CD4-positive, alpha-beta T cell (primary cell): ENCODE data around the gene KCNQ1. TPM values are rescaled to one million over a fixed set of nuclear protein-coding genes. Genes with fewer than 3 reads are reported as not detected.
A peak's percentile ranks its signal among the peaks of the same experiment; 100 is the strongest.

Experiments used
- ATAC-seq: fragments of 200-7000 bp; cut with Tn5 transposase; one replicate; pipeline ENCODE4 v1.10.0; 2022; ENCODE audit warnings: mild to moderate bottlenecking; ENCODE audit not compliant: poor library complexity
- CTCF ChIA-PET: fragments of 350-600 bp; sonication (Branson Sonifier 250); formaldehyde crosslinking; loops from one replicate; lab custom pipeline; 2021; ENCODE audit warnings: antibody characterized with exemption, inconsistent platforms; lab: Charles Lee
- POLR2A ChIA-PET: fragments of 350-600 bp; sonication (Branson Sonifier 250); formaldehyde crosslinking; loops from one replicate; lab custom pipeline; 2021; ENCODE audit warnings: antibody characterized with exemption, inconsistent platforms; lab: Charles Lee
- DNase-seq, 14 experiments: peaks; one replicate each; pipeline ENCODE4 v3.0.0-alpha.2; 2013 to 2020; ENCODE audit warnings: mixed read lengths in 2 of 14
- H3K27ac ChIP-seq, 2 donors: one replicate each; pipeline versions ENCODE4 v1.5.1 to v1.7.0; 2013; ENCODE audit warnings: low read length in 2 of 2, low read depth in 1 of 2, mild to moderate bottlenecking in 1 of 2
- H3K27me3 ChIP-seq, 2 experiments: 1 replicate in 1 of 2; 2 replicates in 1 of 2; pipeline versions ENCODE4 v1.6.1 to v1.7.0; 2013; ENCODE audit warnings: low read length in 2 of 2, control low read depth in 1 of 2, mild to moderate bottlenecking in 1 of 2, moderate library complexity in 1 of 2; ENCODE audit not compliant: insufficient read depth in 2 of 2, control insufficient read depth in 1 of 2
- H3K36me3 ChIP-seq: one replicate; pipeline ENCODE4 v1.6.1; 2013; ENCODE audit warnings: low read length, control low read depth; ENCODE audit not compliant: insufficient read depth
- H3K4me1 ChIP-seq: one replicate; pipeline ENCODE4 v1.6.1; 2013; ENCODE audit warnings: low read length, control low read depth; ENCODE audit not compliant: insufficient read depth
- H3K4me3 ChIP-seq: one replicate; pipeline ENCODE4 v1.5.1; 2013; ENCODE audit warnings: mild to moderate bottlenecking, low read length, moderate library complexity
- H3K9me3 ChIP-seq, 2 experiments: 1 replicate in 1 of 2; 2 replicates in 1 of 2; pipeline versions ENCODE4 v1.6.1 to v1.7.0; 2013; ENCODE audit warnings: low read length in 2 of 2, mild to moderate bottlenecking in 2 of 2, control low read depth in 1 of 2, moderate library complexity in 1 of 2; ENCODE audit not compliant: control insufficient read depth in 1 of 2, insufficient read depth in 1 of 2
- H3K27ac Mint-ChIP-seq: one replicate; pipeline ENCODE4 v1.8.0; 2020; ENCODE audit warnings: mixed read lengths
- H3K27me3 Mint-ChIP-seq: one replicate; pipeline ENCODE4 v1.8.0; 2021; ENCODE audit warnings: mixed read lengths
- H3K36me3 Mint-ChIP-seq: one replicate; pipeline ENCODE4 v1.8.0; 2021; ENCODE audit warnings: low read depth, mixed read lengths
- H3K4me1 Mint-ChIP-seq: one replicate; pipeline ENCODE4 v1.8.0; 2021; ENCODE audit warnings: low read depth, mixed read lengths
- H3K4me3 Mint-ChIP-seq: one replicate; pipeline ENCODE4 v1.8.0; 2020; ENCODE audit warnings: mild to moderate bottlenecking, mixed read lengths
- H3K9me3 Mint-ChIP-seq: one replicate; pipeline ENCODE4 v1.8.0; 2020; ENCODE audit warnings: mixed read lengths
- CTCF ChIP-seq: fragments of 200-600 bp; IDR thresholded peaks from one replicate; pipeline ENCODE4 v1.8.0; 2022; ENCODE audit warnings: antibody characterized with exemption, mild to moderate bottlenecking
- intact Hi-C, 2 experiments: fragments of 100-400 bp; cut with DNase I in 1 of 2; cut with micrococcal nuclease in 1 of 2; formaldehyde crosslinking; loops; one replicate each; pipeline versions ENCODE4 v1.15.1 to v1.9.0; 2023 to 2025; cut with DNase I, micrococcal nuclease
- total RNA-seq, 174 experiments: library from RNA in 2 of 174; stranded (reverse) in 2 of 174; gene quantifications; one replicate each; pipeline ENCODE4 v1.2.3 and lab custom pipeline; 2021 to 2026

Gene KCNQ1
- total RNA-seq, 2 experiments from 2014 or later = 31.3 to 33.1 TPM

GRCh38 chr11:2892967-2893528, 448.2 kb downstream of the KCNQ1 start:
- intact Hi-C loops = loop anchor here (1.0 to 10.0 kb wide), 6 partner anchors 196 to 1128 kb away; partner anchors contain the start of genes CTSD (in 1 of the 2) and KCNQ1OT1 (in 1 of the 2)
- CTCF ChIA-PET = interaction anchor here (0.6 to 9.0 kb wide), 12 partner anchors 10 to 449 kb away, joined by 3 to 158 read pairs (median 4); partner anchors contain the start of genes CARS1 and PHLDA2
- no peak for TF ChIP-seq CTCF
- peak in 10 of 14 experiments; percentile 19 to 73 (median 48) for DNase-seq
- peak overlapping the region; percentile 47 to 68 for H3K27ac ChIP-seq
- H3K36me3 Mint-ChIP-seq = no peaks in the 10 kb centered on the region
- peaks cover 47% of the 10 kb centered on the region for H3K4me1 ChIP-seq
- ATAC-seq = peak; percentile 38
- H3K4me3 Mint-ChIP-seq = peak overlapping the region; percentile 82
- no peaks in the 10 kb centered on the region for H3K9me3 Mint-ChIP-seq
- H3K27ac Mint-ChIP-seq = peak overlapping the region; percentile 68
- H3K27me3 Mint-ChIP-seq = no peaks in the 10 kb centered on the region
- peak overlapping the region; percentile 49 for H3K4me3 ChIP-seq
- no peaks in the 10 kb centered on the region for H3K9me3 ChIP-seq
- no peaks in the 10 kb centered on the region for H3K36me3 ChIP-seq
- H3K27me3 ChIP-seq = no peaks in the 10 kb centered on the region
- POLR2A ChIA-PET = interaction anchor here (1.0 to 3.9 kb wide), 6 partner anchors 9 to 493 kb away, joined by 3 to 20 read pairs (median 7); partner anchors contain the start of genes PHLDA2 and TSSC4
- peaks cover 29% of the 10 kb centered on the region for H3K4me1 Mint-ChIP-seq

- intact Hi-C loops = loop anchor here (2.0 to 10.0 kb wide), 4 partner anchors 197 to 1129 kb away; partner anchors contain the start of genes CTSD (in 1 of the 2) and KCNQ1OT1 (in 1 of the 2)
- Histone ChIP-seq H3K4me1 (peaks cover 50% of the 10 kb centered on the region), H3K4me3 (no peak overlapping the region), H3K9me3 (no peaks in the 10 kb centered on the region), H3K27me3 (no peaks in the 10 kb centered on the region), H3K27ac (no peak overlapping the region), H3K36me3 (no peaks in the 10 kb centered on the region)
- no peaks in the 10 kb centered on the region for H3K36me3 Mint-ChIP-seq
- no peaks in the 10 kb centered on the region for H3K9me3 Mint-ChIP-seq
- ATAC-seq = no peak
- no peaks in the 10 kb centered on the region for H3K27me3 Mint-ChIP-seq
- CTCF ChIA-PET = interaction anchor here (1.6 to 9.0 kb wide), 2 partner anchors 36 to 361 kb away, joined by 9 to 158 read pairs; partner anchors contain the start of gene PHLDA2
- no peak overlapping the region for H3K4me3 Mint-ChIP-seq
- no peak for DNase-seq
- POLR2A ChIA-PET = no interaction called here
- H3K27ac Mint-ChIP-seq = peak overlapping the region; percentile 40
- peaks cover 32% of the 10 kb centered on the region for H3K4me1 Mint-ChIP-seq
- TF ChIP-seq CTCF = no peak
These were observed 449.1 kb downstream of the KCNQ1 start for GRCh38 chr11:2893935-2894334.

- peaks cover 52% of the 10 kb centered on the region for H3K4me1 ChIP-seq
- no peak overlapping the region for H3K27ac Mint-ChIP-seq
- H3K36me3 Mint-ChIP-seq = no peaks in the 10 kb centered on the region
- H3K9me3 Mint-ChIP-seq = no peaks in the 10 kb centered on the region
- ATAC-seq = no peak
- no peaks in the 10 kb centered on the region for H3K27me3 ChIP-seq
- H3K36me3 ChIP-seq = no peaks in the 10 kb centered on the region
- no peak overlapping the region for H3K27ac ChIP-seq
- intact Hi-C loops = loop anchor here in 1 of 2 experiments (10.0 kb wide), 2 partner anchors 701 to 1131 kb away; partner anchors contain the start of gene CTSD
- H3K4me3 ChIP-seq = no peak overlapping the region
- no peaks in the 10 kb centered on the region for H3K9me3 ChIP-seq
- no peak for TF ChIP-seq CTCF
- ChIA-PET CTCF (interaction anchor here (0.9 kb wide), 1 partner anchor 363 kb away, joined by 3 read pairs; no protein-coding TSS in a partner anchor), POLR2A (interaction anchor here (1.1 to 1.3 kb wide), 2 partner anchors 11 to 363 kb away, joined by 3 read pairs; no protein-coding TSS in a partner anchor)
- no peaks in the 10 kb centered on the region for H3K27me3 Mint-ChIP-seq
- peaks cover 50% of the 10 kb centered on the region for H3K4me1 Mint-ChIP-seq
- H3K4me3 Mint-ChIP-seq = peak overlapping the region; percentile 54
- DNase-seq = no peak
These were observed 451.2 kb downstream of the KCNQ1 start for GRCh38 chr11:2896047-2896446.
